HepG2 (cell line): ENCODE results near the gene FAM111A. TPM values are rescaled to one million over a fixed set of nuclear protein-coding genes. Genes with fewer than 3 reads are reported as not detected.

ENCODE experiments used
- ATF5 ChIP-seq: sonication (generic); formaldehyde crosslinking; IDR thresholded peaks from 2 replicates; pipeline ENCODE4 v1.4.0; 2020; ENCODE audit warnings: mild to moderate bottlenecking, low read depth, missing genetic modification reagents
- EZH2 ChIP-seq: conservative IDR thresholded peaks from 2 replicates; pipeline ENCODE4 v1.6.1; 2012; ENCODE audit warnings: mild to moderate bottlenecking, low read depth, low read length, moderate library complexity
- FOXP1 ChIP-seq, 2 experiments: fragments of 450-650 bp in 1 of 2; IDR thresholded peaks; 2 replicates each; pipeline ENCODE4 v1.6.1; 2017 to 2018; ENCODE audit warnings: antibody characterized with exemption in 1 of 2
- GPN1 ChIP-seq: sonication (generic); formaldehyde crosslinking; IDR thresholded peaks from 2 replicates; pipeline ENCODE4 v1.5.1; 2020; ENCODE audit warnings: missing genetic modification reagents, borderline replicate concordance
- LBX2 ChIP-seq: sonication (generic); formaldehyde crosslinking; IDR thresholded peaks from 2 replicates; pipeline ENCODE4 v1.5.0; 2020; ENCODE audit warnings: missing genetic modification reagents, mild to moderate bottlenecking, borderline replicate concordance
- NR2F2 ChIP-seq: IDR thresholded peaks from 2 replicates; pipeline ENCODE4 v1.6.1; 2012; ENCODE audit warnings: low read depth, inconsistent platforms, borderline replicate concordance
- THAP11 ChIP-seq: IDR thresholded peaks from 2 replicates; pipeline ENCODE4 v1.6.1; 2016; ENCODE audit warnings: missing biosample characterization, missing genetic modification reagents
- ZFP37 ChIP-seq: sonication (generic); formaldehyde crosslinking; IDR thresholded peaks from 2 replicates; pipeline ENCODE4 v1.4.0; 2020; ENCODE audit warnings: missing genetic modification reagents, borderline replicate concordance
- ZMYM2 ChIP-seq: sonication (generic); formaldehyde crosslinking; IDR thresholded peaks from 2 replicates; pipeline ENCODE4 v1.8.0; 2022; ENCODE audit warnings: mild to moderate bottlenecking, missing genetic modification reagents
- ZMYM4 ChIP-seq: sonication (generic); formaldehyde crosslinking; IDR thresholded peaks from 2 replicates; pipeline ENCODE4 v1.8.1; 2023; ENCODE audit warnings: mild to moderate bottlenecking, missing genetic modification reagents
- ZNF263 ChIP-seq: sonication (generic); formaldehyde crosslinking; IDR thresholded peaks from 2 replicates; pipeline ENCODE4 v1.4.0; 2020; ENCODE audit warnings: missing genetic modification reagents
- ZNF317 ChIP-seq: sonication (generic); formaldehyde crosslinking; IDR thresholded peaks from 2 replicates; pipeline ENCODE4 v1.5.0; 2020; ENCODE audit warnings: mild to moderate bottlenecking, missing genetic modification reagents
- ZNF33A ChIP-seq: sonication (generic); formaldehyde crosslinking; IDR thresholded peaks from 2 replicates; pipeline ENCODE4 v1.5.1; 2020; ENCODE audit warnings: missing genetic modification reagents, mild to moderate bottlenecking, moderate library complexity, borderline replicate concordance
- ZNF343 ChIP-seq: sonication (generic); formaldehyde crosslinking; IDR thresholded peaks from 2 replicates; pipeline ENCODE4 v1.4.0; 2020; ENCODE audit warnings: mild to moderate bottlenecking, missing genetic modification reagents
- ZNF780A ChIP-seq: sonication (generic); formaldehyde crosslinking; IDR thresholded peaks from 2 replicates; pipeline ENCODE4 v1.8.0; 2022; ENCODE audit warnings: mild to moderate bottlenecking, missing genetic modification reagents, moderate library complexity
- ZNF878 ChIP-seq: sonication (generic); formaldehyde crosslinking; IDR thresholded peaks from 2 replicates; pipeline ENCODE4 v1.8.1; 2023; ENCODE audit warnings: mild to moderate bottlenecking, missing genetic modification reagents, moderate library complexity
- ZSCAN20 ChIP-seq: sonication (generic); formaldehyde crosslinking; IDR thresholded peaks from 2 replicates; pipeline ENCODE4 v1.4.0; 2020; ENCODE audit warnings: missing genetic modification reagents, mild to moderate bottlenecking, borderline replicate concordance
- ZSCAN30 ChIP-seq: sonication (generic); formaldehyde crosslinking; IDR thresholded peaks from 2 replicates; pipeline ENCODE4 v1.5.0; 2020; ENCODE audit warnings: mild to moderate bottlenecking, missing genetic modification reagents
- polyA plus RNA-seq, 8 experiments: library from polyadenylated mRNA; depleted of rRNA in 3 of 8; stranded (reverse) in 7 of 8; unstranded in 1 of 8; fragments of >200 nt; fragmentation: Illumina TruSeq in 4 of 8; extraction: Trizol in 4 of 8; gene quantifications; 2 replicates each; pipeline versions ENCODE4 v1.2.1 to v1.2.3, GENCODE V29; 2011 to 2016; ENCODE audit warnings: low read depth in 4 of 8, missing spikeins in 1 of 8, mixed read lengths in 1 of 8; ENCODE audit not compliant: insufficient read depth in 1 of 8
- total RNA-seq, 5 experiments: library from RNA; depleted of rRNA; stranded (reverse); fragments of >200 nt; fragmentation: Illumina TruSeq; extraction: Trizol; gene quantifications; 2 replicates each; pipeline ENCODE4 v1.2.3, GENCODE V29; 2016; ENCODE audit warnings: low read depth in 1 of 5
- TF ChIP-seq, protein P1 (sequence below): sonication (generic); formaldehyde crosslinking; IDR thresholded peaks from 2 replicates; pipeline ENCODE4 v1.5.1; 2020; ENCODE audit warnings: mild to moderate bottlenecking, missing genetic modification reagents, moderate library complexity
- TF ChIP-seq, protein P2 (sequence below): sonication (generic); formaldehyde crosslinking; IDR thresholded peaks from 2 replicates; pipeline ENCODE4 v1.4.0; 2020; ENCODE audit warnings: missing genetic modification reagents, mild to moderate bottlenecking, borderline replicate concordance
- TF ChIP-seq, protein P3 (sequence below): sonication (generic); formaldehyde crosslinking; IDR thresholded peaks from 2 replicates; pipeline ENCODE4 v1.4.0; 2020; ENCODE audit warnings: missing genetic modification reagents, mild to moderate bottlenecking, borderline replicate concordance

FAM111A gene
- total and polyA plus RNA-seq, 2 of the 13 experiments (the other 11 are each of a cell fraction or from before 2014, with no cell fraction given): 3.2 to 13.5 TPM

GRCh38 chr11:59173964-59174663 is 31.5 kb downstream of the FAM111A start (continued):
- TF ChIP-seq, protein P1, sequence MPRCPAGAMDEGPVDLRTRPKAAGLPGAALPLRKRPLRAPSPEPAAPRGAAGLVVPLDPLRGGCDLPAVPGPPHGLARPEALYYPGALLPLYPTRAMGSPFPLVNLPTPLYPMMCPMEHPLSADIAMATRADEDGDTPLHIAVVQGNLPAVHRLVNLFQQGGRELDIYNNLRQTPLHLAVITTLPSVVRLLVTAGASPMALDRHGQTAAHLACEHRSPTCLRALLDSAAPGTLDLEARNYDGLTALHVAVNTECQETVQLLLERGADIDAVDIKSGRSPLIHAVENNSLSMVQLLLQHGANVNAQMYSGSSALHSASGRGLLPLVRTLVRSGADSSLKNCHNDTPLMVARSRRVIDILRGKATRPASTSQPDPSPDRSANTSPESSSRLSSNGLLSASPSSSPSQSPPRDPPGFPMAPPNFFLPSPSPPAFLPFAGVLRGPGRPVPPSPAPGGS: no peak
- TF ChIP-seq ZNF317 (no peak), ATF5 (CRISPR knock-in tag) (no peak), ZNF33A (CRISPR knock-in tag) (no peak), ZFP37 (no peak), ZMYM2 (CRISPR knock-in tag) (no peak), THAP11 (CRISPR knock-in tag) (peak; percentile 72), ZNF343 (CRISPR knock-in tag) (no peak), ZNF878 (CRISPR knock-in tag) (no peak), ZSCAN20 (CRISPR knock-in tag) (no peak), ZNF263 (0 out of 2 replicates have a peak, but pooled peaks have one; percentile 51), ZNF780A (CRISPR knock-in tag) (no peak), FOXP1 (IDR thresholded peaks at IDR 0.05) (0 out of 2 replicates have a peak, but pooled peaks have one; percentile 33), FOXP1 (CRISPR knock-in tag; IDR thresholded peaks at IDR 0.05) (peak; percentile 65; the same call in 1 of the 2 replicates), ZSCAN30 (CRISPR knock-in tag) (0 out of 2 replicates have a peak, but pooled peaks have one; percentile 30), ZMYM4 (peak; percentile 67), GPN1 (CRISPR knock-in tag) (no peak), EZH2 (no peak), NR2F2 (peak; percentile 45; the same call in 1 of the 2 replicates), LBX2 (CRISPR knock-in tag) (no peak)
- TF ChIP-seq, protein P2, sequence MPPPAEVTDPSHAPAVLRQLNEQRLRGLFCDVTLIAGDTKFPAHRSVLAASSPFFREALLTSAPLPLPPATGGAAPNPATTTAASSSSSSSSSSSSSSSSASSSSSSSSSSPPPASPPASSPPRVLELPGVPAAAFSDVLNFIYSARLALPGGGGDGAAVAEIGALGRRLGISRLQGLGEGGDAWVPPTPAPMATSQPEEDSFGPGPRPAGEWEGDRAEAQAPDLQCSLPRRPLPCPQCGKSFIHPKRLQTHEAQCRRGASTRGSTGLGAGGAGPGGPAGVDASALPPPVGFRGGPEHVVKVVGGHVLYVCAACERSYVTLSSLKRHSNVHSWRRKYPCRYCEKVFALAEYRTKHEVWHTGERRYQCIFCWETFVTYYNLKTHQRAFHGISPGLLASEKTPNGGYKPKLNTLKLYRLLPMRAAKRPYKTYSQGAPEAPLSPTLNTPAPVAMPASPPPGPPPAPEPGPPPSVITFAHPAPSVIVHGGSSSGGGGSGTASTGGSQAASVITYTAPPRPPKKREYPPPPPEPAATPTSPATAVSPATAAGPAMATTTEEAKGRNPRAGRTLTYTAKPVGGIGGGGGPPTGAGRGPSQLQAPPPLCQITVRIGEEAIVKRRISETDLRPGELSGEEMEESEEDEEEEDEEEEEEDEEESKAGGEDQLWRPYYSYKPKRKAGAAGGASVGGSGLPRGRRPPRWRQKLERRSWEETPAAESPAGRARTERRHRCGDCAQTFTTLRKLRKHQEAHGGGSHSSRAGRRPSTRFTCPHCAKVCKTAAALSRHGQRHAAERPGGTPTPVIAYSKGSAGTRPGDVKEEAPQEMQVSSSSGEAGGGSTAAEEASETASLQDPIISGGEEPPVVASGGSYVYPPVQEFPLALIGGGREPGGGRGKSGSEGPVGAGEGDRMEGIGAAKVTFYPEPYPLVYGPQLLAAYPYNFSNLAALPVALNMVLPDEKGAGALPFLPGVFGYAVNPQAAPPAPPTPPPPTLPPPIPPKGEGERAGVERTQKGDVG (CRISPR knock-in tag): no peak
- TF ChIP-seq, protein P3, sequence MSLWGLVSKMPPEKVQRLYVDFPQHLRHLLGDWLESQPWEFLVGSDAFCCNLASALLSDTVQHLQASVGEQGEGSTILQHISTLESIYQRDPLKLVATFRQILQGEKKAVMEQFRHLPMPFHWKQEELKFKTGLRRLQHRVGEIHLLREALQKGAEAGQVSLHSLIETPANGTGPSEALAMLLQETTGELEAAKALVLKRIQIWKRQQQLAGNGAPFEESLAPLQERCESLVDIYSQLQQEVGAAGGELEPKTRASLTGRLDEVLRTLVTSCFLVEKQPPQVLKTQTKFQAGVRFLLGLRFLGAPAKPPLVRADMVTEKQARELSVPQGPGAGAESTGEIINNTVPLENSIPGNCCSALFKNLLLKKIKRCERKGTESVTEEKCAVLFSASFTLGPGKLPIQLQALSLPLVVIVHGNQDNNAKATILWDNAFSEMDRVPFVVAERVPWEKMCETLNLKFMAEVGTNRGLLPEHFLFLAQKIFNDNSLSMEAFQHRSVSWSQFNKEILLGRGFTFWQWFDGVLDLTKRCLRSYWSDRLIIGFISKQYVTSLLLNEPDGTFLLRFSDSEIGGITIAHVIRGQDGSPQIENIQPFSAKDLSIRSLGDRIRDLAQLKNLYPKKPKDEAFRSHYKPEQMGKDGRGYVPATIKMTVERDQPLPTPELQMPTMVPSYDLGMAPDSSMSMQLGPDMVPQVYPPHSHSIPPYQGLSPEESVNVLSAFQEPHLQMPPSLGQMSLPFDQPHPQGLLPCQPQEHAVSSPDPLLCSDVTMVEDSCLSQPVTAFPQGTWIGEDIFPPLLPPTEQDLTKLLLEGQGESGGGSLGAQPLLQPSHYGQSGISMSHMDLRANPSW: no peak
